HG03135 (cell line): ENCODE data around the gene OLFM3.
A peak's percentile ranks its signal among the peaks of the same experiment; 100 is the strongest.

Experiments used
- ATAC-seq: cut with Tn5 transposase; IDR thresholded peaks from one replicate; pipeline ENCODE4 v1.9.1; 2021; ENCODE audit warnings: mild to moderate bottlenecking, moderate library complexity; ENCODE audit not compliant: unreplicated experiment

The OLFM3 gene

GRCh38 chr1:101854271-101854670, 142.5 kb downstream of the OLFM3 start:
- ATAC-seq = no peak

- ATAC-seq = no peak
Measured at GRCh38 chr1:101852936-101853335, 143.8 kb downstream of the OLFM3 start.

- ATAC-seq = no peak
Measured at GRCh38 chr1:101849356-101849755, 147.4 kb downstream of the OLFM3 start.

GRCh38 chr1:101847626-101848025, 149.1 kb downstream of the OLFM3 start:
- no peak for ATAC-seq

GRCh38 chr1:101846820-101847219, 149.9 kb downstream of the OLFM3 start:
- no peak for ATAC-seq

GRCh38 chr1:101843160-101843559, 153.6 kb downstream of the OLFM3 start:
- no peak for ATAC-seq

GRCh38 chr1:101841824-101842223, 154.9 kb downstream of the OLFM3 start:
- no peak for ATAC-seq

GRCh38 chr1:101835988-101836387, 160.7 kb downstream of the OLFM3 start:
- ATAC-seq = no peak

GRCh38 chr1:101833312-101833711, 163.4 kb downstream of the OLFM3 start:
- ATAC-seq = no peak

GRCh38 chr1:101826416-101826815, 170.3 kb downstream of the OLFM3 start:
- no peak for ATAC-seq

GRCh38 chr1:101820071-101820470, 176.7 kb downstream of the OLFM3 start:
- ATAC-seq = no peak

GRCh38 chr1:101816262-101816661, 180.5 kb downstream of the OLFM3 start:
- ATAC-seq = no peak

- no peak for ATAC-seq
Measured at GRCh38 chr1:101798417-101798816, 198.3 kb downstream of the OLFM3 start.

- no peak for ATAC-seq
Measured at GRCh38 chr1:101797722-101798121, 199.0 kb downstream of the OLFM3 start.

- no peak for ATAC-seq
Measured at GRCh38 chr1:101781201-101781831, 215.4 kb downstream of the OLFM3 start.

GRCh38 chr1:101769520-101769919, 227.2 kb downstream of the OLFM3 start:
- ATAC-seq = peak; percentile 70

GRCh38 chr1:101757985-101758384, 238.7 kb downstream of the OLFM3 start:
- ATAC-seq = no peak

GRCh38 chr1:101756411-101756810, 240.3 kb downstream of the OLFM3 start:
- no peak for ATAC-seq
